ENCODE data around the gene FOXO3.

FOXO3 gene

DNA sequence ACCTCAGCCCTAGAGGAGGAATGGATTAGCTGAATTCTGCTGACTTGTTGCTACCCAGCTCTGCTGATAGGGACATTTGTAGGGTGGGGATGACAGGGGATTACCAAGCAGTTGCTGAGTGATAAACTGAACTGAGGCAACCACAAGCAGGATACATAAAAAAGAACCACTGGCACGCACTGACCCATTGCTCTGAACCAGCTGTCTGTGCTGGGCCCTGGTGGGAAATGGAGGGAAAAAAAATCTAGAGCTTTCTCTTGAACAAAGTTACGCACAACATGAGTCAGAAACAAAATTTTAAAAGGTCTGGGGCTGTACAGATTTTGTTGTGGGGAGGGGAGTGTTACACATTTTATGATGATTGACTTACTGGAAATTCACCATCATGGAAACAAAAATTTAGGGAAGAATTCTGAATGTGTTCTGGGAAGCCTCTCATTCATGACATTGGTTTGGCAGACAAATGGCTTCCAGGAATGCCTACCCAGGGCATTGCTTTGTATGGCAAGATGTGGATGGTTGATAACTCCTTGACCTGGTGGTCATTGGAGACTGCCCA, 37.7 kb downstream of the FOXO3 start:
- DNase-seq: no peak

DNA sequence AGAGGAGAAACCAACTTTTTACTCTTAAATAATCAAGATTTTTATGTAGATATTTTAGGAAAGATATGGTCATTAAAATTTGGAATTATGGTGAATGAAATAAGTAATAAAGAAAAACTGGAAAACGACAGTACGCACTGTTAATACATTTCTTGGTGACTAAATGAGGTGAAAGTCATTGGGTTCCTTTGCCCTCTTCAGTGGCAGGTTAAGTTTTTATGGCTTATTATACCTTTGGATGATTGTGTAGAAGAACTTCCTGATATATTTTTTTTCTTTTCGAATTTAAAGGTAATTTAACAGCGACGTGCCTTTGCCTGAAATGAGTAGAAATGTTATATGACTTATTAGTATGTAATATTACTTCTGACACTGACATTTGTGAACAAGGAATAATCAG, 43.4 kb downstream of the FOXO3 start:
- DNase-seq: no peak

- DNase-seq: no peak
Observed at GRCh38 chr6:108606250-108606690, 45.6 kb downstream of the FOXO3 start.

DNA sequence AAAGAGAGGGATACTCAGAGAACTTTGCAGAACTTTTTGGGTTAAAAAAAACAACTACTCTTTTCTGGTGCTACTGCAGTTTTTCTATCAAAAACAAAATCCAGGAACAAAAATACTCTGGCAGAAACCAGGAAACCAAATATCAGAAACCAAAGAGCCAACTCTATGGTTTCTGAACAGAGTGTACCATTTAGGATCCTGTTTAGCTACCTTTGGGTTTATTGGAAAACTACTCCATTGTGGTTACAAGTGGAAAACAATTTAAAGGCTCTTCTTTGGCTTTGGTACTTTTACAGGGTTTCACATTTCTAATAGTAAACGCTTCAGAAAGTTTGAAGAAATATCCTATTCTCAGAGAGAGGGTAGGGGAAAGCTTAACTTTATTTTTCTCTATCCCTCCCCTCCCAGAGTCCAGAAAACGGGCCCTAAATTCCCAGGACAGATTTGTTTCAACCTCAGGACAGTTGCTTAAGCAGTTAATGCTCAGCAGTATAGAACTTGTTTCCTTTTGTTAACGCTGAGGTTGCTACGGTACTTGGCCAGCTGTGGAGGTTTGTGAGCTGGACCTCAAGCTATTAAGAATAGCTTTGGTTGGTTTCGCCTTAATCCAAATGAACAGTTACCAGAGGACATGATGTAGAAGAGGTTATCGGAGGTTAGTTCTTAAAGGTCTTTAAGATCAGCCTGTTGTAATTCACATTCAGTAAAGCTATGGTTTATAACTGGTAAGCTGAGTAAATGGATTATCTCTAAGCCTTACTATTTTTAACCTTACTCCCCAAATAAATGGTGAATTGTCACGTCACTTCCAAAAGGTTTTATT, 47.9 kb downstream of the FOXO3 start:
- no peak for DNase-seq

DNA sequence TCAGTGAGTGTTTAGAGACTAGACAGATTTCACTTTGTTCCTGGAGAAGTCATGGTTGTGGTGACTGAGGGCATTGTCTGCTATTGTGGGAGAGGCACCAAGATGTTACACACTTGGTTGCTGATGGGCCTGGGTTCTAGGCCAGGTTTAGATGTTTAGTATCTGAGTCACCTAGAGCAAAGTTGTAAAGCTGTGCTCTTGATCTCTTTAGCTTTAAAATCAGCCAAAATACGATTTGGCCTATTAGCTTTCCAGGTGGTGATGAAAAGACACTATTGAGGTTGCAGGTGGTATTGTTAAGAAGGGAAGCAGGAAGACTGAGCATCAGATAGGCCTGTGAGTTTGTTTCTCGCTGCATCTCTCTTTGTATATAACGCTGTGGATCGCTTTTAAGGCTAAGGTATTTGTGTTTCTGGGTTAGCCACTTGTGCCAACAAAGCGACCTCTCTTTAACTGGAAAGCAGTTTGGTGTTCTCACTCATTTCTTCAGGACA, 48.6 kb downstream of the FOXO3 start:
- no peak for DNase-seq

GRCh38 chr6:108610270-108610839, 49.6 kb downstream of the FOXO3 start:
- DNase-seq: no peak

- DNase-seq: no peak
Observed at GRCh38 chr6:108610957-108611586, 50.4 kb downstream of the FOXO3 start.

DNA sequence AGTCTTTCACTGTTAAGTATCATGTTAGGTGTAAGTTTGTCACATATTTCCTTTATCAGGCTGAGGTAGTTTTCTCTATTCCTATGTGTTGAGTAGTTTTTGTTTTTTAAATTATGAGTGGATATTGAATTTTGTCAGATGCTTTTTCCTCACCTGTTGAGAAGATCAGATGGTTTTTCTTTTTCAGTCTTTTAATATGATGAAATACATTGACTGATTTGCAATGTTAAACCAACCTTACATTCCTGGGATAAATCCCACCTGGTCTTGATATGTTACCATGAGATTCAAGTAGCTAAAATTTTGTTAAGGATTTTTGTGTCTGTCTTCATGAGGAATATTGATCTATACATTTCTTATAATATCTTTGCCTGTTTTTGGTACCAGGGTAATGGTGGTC, 52.1 kb downstream of the FOXO3 start:
- DNase-seq: no peak

DNA sequence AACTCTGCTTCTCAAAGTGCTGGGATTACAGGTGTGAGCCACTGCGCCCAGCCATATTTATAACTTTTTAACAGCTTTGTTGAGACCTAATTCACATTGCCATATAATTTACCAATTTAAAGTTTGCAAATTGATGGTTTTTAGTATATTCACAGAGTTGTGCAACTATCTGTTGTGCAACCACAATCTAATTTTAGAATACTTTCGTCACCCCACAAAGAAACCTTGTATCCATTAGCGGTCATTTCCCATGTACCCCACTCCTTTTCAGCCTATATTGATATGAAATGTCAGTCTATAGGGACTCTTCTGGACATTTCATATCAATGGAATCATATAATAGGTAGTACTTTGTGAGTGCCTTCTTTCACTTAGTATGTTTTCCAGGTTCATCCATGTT, 55.8 kb downstream of the FOXO3 start:
- DNase-seq: no peak

GRCh38 chr6:108616973-108617372, 56.3 kb downstream of the FOXO3 start:
- DNase-seq: no peak

DNA sequence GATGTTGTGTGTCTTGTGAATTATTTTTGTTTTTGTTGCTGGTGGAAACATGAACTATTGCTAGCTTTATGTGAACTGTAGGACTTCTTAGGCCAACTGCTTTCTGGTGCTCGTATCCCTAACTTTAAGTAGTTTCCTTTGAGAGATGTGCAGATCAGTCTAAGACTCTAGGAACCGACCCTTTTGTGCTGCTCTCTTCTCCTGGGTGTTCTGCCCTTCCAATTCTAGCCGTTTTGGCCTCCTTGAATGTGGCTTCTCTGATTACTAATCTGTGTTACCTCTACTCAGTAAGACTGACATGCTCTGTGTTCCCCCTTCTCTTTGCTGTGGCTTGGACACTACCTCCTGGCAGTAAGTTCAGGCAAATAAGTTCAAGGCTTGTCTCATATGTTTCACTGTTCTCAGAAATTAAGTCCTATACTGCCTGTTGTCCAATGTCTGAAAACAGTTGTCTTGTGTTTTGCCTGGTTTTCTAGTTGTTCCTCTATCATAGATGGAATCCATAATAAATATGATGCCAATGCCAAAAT, 58.0 kb downstream of the FOXO3 start:
- no peak for DNase-seq

DNA sequence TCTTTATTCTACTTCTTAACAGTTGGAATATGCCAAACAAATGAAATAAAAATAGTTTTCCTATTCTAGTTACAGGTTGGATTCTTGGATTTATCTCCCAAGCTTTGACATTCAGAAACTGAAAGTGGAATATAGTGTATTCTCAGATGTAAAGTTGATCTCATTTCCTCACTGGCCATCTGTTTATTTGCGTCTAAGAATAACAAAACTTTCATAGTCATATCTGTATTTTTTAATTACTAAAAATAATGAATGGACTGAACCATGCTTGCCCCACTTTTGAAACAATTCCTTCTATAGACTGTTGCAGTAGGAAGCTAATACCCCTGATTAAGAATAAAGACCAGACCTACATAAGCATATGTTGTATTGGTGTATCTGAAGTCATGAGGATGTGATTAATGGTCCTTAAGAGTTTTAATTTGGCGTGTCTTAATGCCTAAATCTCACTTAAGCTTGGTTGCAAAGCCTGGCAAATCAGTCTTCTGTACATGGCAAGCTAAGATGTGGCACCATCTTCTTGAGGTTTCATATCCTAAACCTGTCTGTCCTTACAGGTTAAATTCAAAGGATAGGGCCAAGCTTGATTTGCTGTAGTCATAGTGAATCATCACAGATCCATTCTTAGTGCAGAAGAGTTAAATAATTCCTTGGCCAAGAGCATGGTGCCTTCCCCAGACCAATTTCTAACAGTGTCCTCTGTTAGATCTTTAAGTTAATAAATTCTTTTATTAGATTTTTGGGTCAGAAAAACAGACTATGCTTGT, 58.9 kb downstream of the FOXO3 start:
- no peak for DNase-seq

DNA sequence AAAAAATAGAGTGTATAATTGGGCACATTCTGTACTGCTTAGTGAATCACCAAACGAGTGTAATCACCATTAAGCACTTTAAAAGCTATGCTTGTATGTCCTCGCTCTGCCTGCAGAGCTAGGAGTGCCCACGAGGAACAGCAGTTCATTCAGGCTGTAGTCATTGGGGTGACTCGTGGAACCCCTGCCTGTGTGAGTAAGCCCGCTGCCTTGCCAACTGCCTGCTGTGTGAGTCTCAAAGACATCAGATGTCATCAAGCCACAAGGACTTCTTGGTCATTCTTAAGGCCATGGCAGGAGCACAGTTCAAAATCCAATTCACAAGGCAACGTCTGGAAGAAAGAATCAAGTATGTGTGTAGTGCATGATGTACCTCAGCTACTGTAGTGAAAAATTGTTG, 60.4 kb downstream of the FOXO3 start:
- DNase-seq: no peak

DNA sequence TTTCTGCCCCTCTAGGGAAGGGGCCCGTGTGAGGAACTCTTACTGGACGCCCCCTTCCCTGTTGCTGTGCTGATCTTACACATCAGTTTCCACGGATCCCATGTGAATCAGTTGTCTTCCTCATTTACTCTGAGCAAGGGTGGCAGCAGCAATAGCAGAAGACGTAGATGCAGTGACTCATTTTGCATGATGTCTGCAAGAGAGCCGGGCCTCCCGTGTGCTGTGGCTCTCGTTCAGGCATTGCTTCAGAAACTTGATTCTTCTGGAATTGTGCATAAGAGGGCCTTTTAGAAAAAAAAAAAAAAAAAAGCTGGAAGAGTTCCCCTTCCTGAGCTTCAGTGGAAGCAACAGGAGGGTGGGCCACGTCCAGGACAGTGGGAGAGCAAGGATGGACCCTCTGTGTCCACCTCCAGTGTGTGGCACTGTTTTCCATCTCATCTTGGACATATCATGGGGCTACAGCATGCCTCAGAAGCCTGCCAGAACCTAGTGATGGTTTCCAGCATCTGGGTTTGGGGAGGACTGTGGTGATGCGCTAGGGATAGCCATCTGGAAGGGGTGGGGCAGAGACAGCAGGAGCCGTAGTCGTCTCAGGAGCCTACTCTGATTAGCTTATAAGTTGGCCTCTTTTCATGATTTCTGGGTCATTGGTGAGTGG, 62.1 kb downstream of the FOXO3 start:
- no peak for DNase-seq

- DNase-seq: no peak
Observed at GRCh38 chr6:108623995-108624394, 63.3 kb downstream of the FOXO3 start.

DNA sequence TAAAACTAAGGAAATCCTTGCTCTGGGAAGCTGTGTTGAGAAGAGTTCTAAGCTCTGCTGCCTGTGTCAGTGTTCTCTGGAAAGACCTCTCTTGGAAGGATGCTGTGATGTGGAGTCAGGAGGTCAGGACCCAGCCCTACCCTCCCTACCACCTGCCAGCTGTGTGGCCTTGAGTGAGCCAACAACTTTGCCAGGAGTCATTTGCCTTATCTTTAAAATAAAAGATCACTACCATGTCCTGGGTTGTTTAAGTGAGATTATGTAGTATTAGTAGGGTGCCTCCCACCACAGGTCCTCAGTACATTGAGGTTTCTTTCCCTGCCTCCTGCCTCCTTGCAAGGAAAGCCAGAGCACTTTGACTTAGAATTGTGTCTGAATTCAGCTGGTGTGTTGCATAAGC, 64.9 kb downstream of the FOXO3 start:
- DNase-seq: no peak

- DNase-seq: no peak
Observed at GRCh38 chr6:108626777-108627176, 66.1 kb downstream of the FOXO3 start.

- DNase-seq: no peak
Observed at GRCh38 chr6:108627692-108628550, 67.2 kb downstream of the FOXO3 start.

DNA sequence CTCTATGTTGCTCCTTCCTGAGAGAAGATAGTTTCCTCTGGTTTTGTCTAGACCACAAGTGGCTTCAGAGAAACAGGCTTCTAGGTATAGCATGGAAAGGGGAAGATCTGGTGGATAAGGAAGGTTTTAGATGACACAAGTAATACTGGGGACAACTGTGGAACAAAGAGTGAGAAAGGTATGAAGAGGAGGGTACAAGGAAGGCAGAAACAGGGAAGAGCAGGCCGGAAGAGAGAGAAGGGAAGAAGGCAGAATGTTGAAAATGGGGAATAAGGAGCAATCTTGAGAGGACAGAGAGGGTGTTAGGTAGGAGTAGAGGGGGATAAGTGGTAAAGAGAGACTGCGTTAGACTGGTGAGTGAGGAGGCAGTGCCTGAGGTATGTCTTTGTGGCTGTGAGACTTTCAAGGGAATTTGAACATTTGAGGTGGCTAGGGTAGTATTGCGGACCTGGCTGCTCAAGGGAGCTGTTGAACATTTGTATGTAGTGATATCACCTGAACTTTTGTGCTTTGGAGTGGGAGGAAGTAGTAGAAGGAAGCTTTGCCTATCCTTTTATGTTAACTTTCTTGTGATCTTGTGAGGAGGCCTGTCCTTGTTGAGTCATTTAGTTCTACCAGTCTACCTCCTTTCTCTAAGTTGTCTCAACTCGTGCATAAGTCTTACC, 69.5 kb downstream of the FOXO3 start:
- no peak for DNase-seq

GRCh38 chr6:108632441-108632840, 71.7 kb downstream of the FOXO3 start:
- DNase-seq: no peak

- DNase-seq: no peak
Observed at GRCh38 chr6:108633436-108633835, 72.7 kb downstream of the FOXO3 start.

Data from activated effector memory CD4-positive, alpha-beta T cell treated with anti-CD3 and anti-CD28 coated beads, Interleukin-2, amount 50 U/mL, for 16 hours (primary cell).